HCT116 (cell line): ENCODE data around the gene CFAP61.

ENCODE experiments used
- CTCF ChIP-seq, 3 experiments: fragments of 200-600 bp in 1 of 3; sonication (generic) in 1 of 3; IDR thresholded peaks in 2 of 3; conservative IDR thresholded peaks in 1 of 3; 2 replicates each; pipeline ENCODE4 v1.5.1; 2012 to 2017; ENCODE audit warnings: low read depth in 2 of 3, low read length in 2 of 3, antibody characterized with exemption in 1 of 3, borderline replicate concordance in 1 of 3, control low read depth in 1 of 3, mild to moderate bottlenecking in 1 of 3, mixed read lengths in 1 of 3, mixed run types in 1 of 3, moderate library complexity in 1 of 3; ENCODE audit not compliant: insufficient read depth in 1 of 3
- EZH2 ChIP-seq: fragments of 200-600 bp; sonication (generic); IDR thresholded peaks from 2 replicates; pipeline ENCODE4 v1.6.1; 2017; ENCODE audit warnings: antibody characterized with exemption, mixed run types
- EZH2phosphoT487 ChIP-seq: fragments of 200-600 bp; IDR thresholded peaks from 2 replicates; pipeline ENCODE4 v1.6.1; 2018; ENCODE audit warnings: antibody characterized with exemption, borderline replicate concordance
- FOSL1 ChIP-seq: IDR thresholded peaks from 2 replicates; pipeline ENCODE4 v1.6.1; 2012; ENCODE audit warnings: low read depth
- JUND ChIP-seq: IDR thresholded peaks from 2 replicates; pipeline ENCODE4 v1.6.1; 2012
- POLR2A ChIP-seq: IDR thresholded peaks from 2 replicates; pipeline ENCODE4 v1.7.0; 2011; ENCODE audit warnings: borderline replicate concordance; ENCODE audit not compliant: insufficient read depth, insufficient read length; ENCODE audit errors: extremely low read depth
- POLR2AphosphoS5 ChIP-seq: IDR thresholded peaks from 2 replicates; pipeline ENCODE4 v1.6.1; 2011; ENCODE audit warnings: mild to moderate bottlenecking, low read depth, low read length, moderate library complexity
- RAD21 ChIP-seq: IDR thresholded peaks from 2 replicates; pipeline ENCODE4 v1.6.1; 2012; ENCODE audit warnings: low read depth, mild to moderate bottlenecking
- REST ChIP-seq: IDR thresholded peaks from 2 replicates; pipeline ENCODE4 v1.6.1; 2012; ENCODE audit warnings: low read depth
- SP1 ChIP-seq: IDR thresholded peaks from 2 replicates; pipeline ENCODE4 v1.6.1; 2012; ENCODE audit warnings: low read depth
- ZFX ChIP-seq: fragments of 450-650 bp; IDR thresholded peaks from 2 replicates; pipeline ENCODE4 v1.6.1; 2017
- ZNF274 ChIP-seq: fragments of 200-500 bp; sonication (Bioruptor generic); IDR thresholded peaks from 2 replicates; pipeline ENCODE4 v1.6.1; 2014; ENCODE audit warnings: mild to moderate bottlenecking, low read depth, low read length, inconsistent platforms

GRCh38 chr20:20075032-20075431 is 22.7 kb downstream of the CFAP61 start:
- TF ChIP-seq CTCF (IDR thresholded peaks at IDR 0.05 in 2 of 3, conservative IDR thresholded peaks at IDR 0.05 in 1 of 3; ENCODE audit: borderline replicate concordance in 1 of 3, insufficient read depth in 1 of 3, low read depth in 2 of 3, low read length in 2 of 3) (no peak), EZH2phosphoT487 (no peak), POLR2AphosphoS5 (no peak), ZNF274 (no peak), EZH2 (no peak), FOSL1 (no peak), ZFX (no peak), JUND (no peak), REST (no peak), SP1 (no peak), RAD21 (no peak), POLR2A (no peak)
